BE2C (cell line): ENCODE measurements around the gene PRKG1.

Experiments
- DNase-seq: peaks from one replicate; pipeline ENCODE4 v3.0.0-alpha.2; 2020
- H3K27me3 ChIP-seq: fragments of 250-450 bp; sonication (Bioruptor Pico); 2 replicates; pipeline ENCODE4 v1.5.1; 2020; ENCODE audit warnings: mild to moderate bottlenecking
- H3K36me3 ChIP-seq: fragments of 250-450 bp; sonication (Bioruptor Pico); 2 replicates; pipeline ENCODE4 v1.5.1; 2020; ENCODE audit warnings: mild to moderate bottlenecking
- H3K4me1 ChIP-seq: fragments of 250-450 bp; sonication (Bioruptor Pico); 2 replicates; pipeline ENCODE4 v1.5.1; 2020
- H3K4me3 ChIP-seq: 2 replicates; pipeline ENCODE4 v1.5.1; 2011; ENCODE audit warnings: low read depth, low read length
- H3K9me3 ChIP-seq: fragments of 250-450 bp; sonication (Bioruptor Pico); 2 replicates; pipeline ENCODE4 v1.5.1; 2020
- CTCF ChIP-seq: IDR thresholded peaks from 2 replicates; pipeline ENCODE4 v1.5.1; 2012; ENCODE audit warnings: mild to moderate bottlenecking, low read depth, low read length

Gene PRKG1

DNA sequence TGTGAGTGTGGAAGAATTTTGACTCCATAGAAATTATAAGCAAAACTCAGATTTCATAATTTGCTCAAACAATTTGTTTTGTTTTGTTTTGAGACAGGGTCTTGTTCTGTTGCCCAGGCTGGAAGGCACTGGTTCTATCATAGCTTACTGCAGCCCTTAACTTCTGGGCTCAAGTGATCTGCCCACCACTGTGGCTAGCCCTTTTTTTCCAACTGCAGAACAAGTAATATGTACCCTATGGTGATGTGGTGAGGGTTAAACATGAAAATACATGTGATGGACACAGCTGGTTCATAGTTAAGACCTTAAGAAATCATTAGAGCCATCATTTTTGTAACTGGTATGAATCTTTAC is 594.0 kb downstream of the PRKG1 start:
- TF ChIP-seq CTCF: no peak
- no peak for DNase-seq
- no peaks in the 10 kb centered on the region for H3K36me3 ChIP-seq
- H3K4me3 ChIP-seq: no peak overlapping the region
- H3K9me3 ChIP-seq: no peaks in the 10 kb centered on the region
- H3K27me3 ChIP-seq: no peaks in the 10 kb centered on the region
- no peaks in the 10 kb centered on the region for H3K4me1 ChIP-seq

DNA sequence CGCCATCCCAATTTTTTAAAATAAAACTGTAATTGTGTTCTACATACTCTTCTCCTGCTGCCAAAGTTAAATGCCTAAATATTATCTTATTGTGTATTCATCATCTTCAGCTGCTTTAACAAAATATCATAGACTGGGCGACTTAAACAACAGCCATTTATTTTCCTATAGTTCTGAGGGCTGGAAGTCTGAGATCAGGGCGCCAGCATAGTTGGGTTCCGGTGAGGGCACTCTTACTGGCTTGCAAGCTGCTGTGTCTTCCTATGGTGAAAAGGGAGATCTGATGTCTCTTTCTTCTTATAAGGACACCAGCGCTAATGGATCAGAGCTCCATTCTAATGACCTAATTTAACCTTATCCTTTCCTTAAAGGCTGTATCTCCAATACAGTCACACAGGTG is 594.8 kb downstream of the PRKG1 start:
- no peak overlapping the region for H3K4me3 ChIP-seq
- no peaks in the 10 kb centered on the region for H3K4me1 ChIP-seq
- no peaks in the 10 kb centered on the region for H3K27me3 ChIP-seq
- no peaks in the 10 kb centered on the region for H3K9me3 ChIP-seq
- no peaks in the 10 kb centered on the region for H3K36me3 ChIP-seq
- no peak for DNase-seq
- TF ChIP-seq CTCF: no peak

- Histone ChIP-seq H3K36me3 (no peaks in the 10 kb centered on the region), H3K27me3 (no peaks in the 10 kb centered on the region), H3K4me3 (no peak overlapping the region), H3K4me1 (no peaks in the 10 kb centered on the region), H3K9me3 (no peaks in the 10 kb centered on the region)
- DNase-seq: no peak
- TF ChIP-seq CTCF: no peak
These were observed 597.8 kb downstream of the PRKG1 start for GRCh38 chr10:51672039-51672535.

DNA sequence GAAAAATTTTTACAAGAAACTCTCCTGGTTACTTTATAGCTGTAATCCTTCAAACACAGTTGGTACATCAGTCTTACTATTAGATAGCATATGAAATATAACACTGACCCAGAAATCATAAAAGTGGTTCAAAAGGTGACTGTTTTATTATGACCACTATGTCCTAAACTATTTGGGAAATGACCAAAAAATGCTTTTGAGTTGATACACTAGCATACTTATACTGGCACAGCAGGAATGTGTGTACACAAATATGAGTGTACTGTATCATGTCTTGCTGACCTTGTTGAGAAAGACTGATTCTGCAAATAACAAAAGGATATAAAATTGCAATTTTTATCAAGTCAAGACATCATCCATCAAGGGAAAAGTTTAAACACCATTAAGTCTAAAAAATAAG is 600.8 kb downstream of the PRKG1 start:
- H3K9me3 ChIP-seq: no peaks in the 10 kb centered on the region
- TF ChIP-seq CTCF: no peak
- H3K4me3 ChIP-seq: no peak overlapping the region
- no peaks in the 10 kb centered on the region for H3K27me3 ChIP-seq
- no peaks in the 10 kb centered on the region for H3K4me1 ChIP-seq
- no peak for DNase-seq
- H3K36me3 ChIP-seq: no peaks in the 10 kb centered on the region

GRCh38 chr10:51679841-51680240 is 605.6 kb downstream of the PRKG1 start:
- no peaks in the 10 kb centered on the region for H3K36me3 ChIP-seq
- H3K4me3 ChIP-seq: no peak overlapping the region
- H3K4me1 ChIP-seq: no peaks in the 10 kb centered on the region
- H3K9me3 ChIP-seq: no peaks in the 10 kb centered on the region
- no peak for TF ChIP-seq CTCF
- DNase-seq: no peak
- H3K27me3 ChIP-seq: no peaks in the 10 kb centered on the region

- H3K36me3 ChIP-seq: no peaks in the 10 kb centered on the region
- TF ChIP-seq CTCF: no peak
These were observed 608.9 kb downstream of the PRKG1 start for GRCh38 chr10:51683031-51683691.

More at GRCh38 chr10:51683031-51683691, 608.9 kb downstream of the PRKG1 start:
- Histone ChIP-seq H3K9me3 (no peaks in the 10 kb centered on the region), H3K4me1 (no peaks in the 10 kb centered on the region), H3K27me3 (no peaks in the 10 kb centered on the region), H3K4me3 (no peak overlapping the region)
- DNase-seq: no peak
